ENCODE data around the gene EML5. TPM values are rescaled to one million over a fixed set of nuclear protein-coding genes. Genes with fewer than 3 reads are reported as not detected.

EML5 gene
- total RNA-seq, 1 experiment from 2014 or later = 1.8 TPM

DNA sequence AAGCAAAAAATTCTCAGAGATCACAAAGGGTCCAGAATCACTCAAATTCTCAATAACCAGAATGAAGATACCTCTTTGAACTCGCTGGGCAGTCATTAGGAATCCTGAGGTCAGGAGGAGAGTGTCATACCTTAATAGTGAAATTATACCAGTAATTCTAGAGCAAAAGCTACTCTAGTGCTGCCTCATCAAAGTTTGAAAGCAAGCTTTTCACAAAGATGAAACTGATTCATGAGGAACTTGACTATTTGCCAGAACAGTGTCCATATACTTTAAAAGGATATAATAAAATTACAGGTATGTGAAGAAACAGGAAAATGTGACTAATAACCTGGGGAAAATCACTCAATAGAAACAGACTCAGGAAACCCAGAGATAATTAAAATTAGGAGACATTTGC lies 44.5 kb downstream of the EML5 start:
- Histone ChIP-seq H3K36me3 (ENCODE audit: control insufficient read depth in 1 of 2, insufficient read depth in 2 of 2, low read length in 2 of 2) (no peaks in the 10 kb centered on the region), H3K27ac (ENCODE audit: low read depth, low read length) (no peak overlapping the region), H3K4me1 (ENCODE audit: control insufficient read depth in 1 of 2, insufficient read depth in 2 of 2, low read length in 2 of 2) (no peaks in the 10 kb centered on the region), H3K9me2 (ENCODE audit: insufficient read depth) (no peaks in the 10 kb centered on the region), H4K20me1 (ENCODE audit: insufficient read depth) (no peaks in the 10 kb centered on the region), H3K79me2 (ENCODE audit: insufficient read depth, low read length) (no peaks in the 10 kb centered on the region), H3K9me3 (ENCODE audit: control insufficient read depth in 1 of 2, insufficient read depth in 1 of 2, low read depth in 1 of 2, low read length in 2 of 2) (no peaks in the 10 kb centered on the region), H3K27me3 (ENCODE audit: insufficient read depth, low read length) (no peaks in the 10 kb centered on the region), H3K4me3 (replicated peaks in 1 of 2; ENCODE audit: low read depth in 1 of 2, low read length in 2 of 2) (no peak overlapping the region), H3K9ac (ENCODE audit: low read length) (no peak overlapping the region), H3K4me2 (ENCODE audit: low read length) (no peak overlapping the region), H2AFZ (ENCODE audit: low read depth, low read length, poor library complexity, severe bottlenecking) (no peak overlapping the region)
- TF ChIP-seq JUND (IDR thresholded peaks at IDR 0.05) = no peak
- TF ChIP-seq POLR2A (IDR thresholded peaks at IDR 0.05; ENCODE audit: borderline replicate concordance, extremely low read depth, insufficient read depth, insufficient read length) = no peak
- no peak for TF ChIP-seq YY1 (IDR thresholded peaks at IDR 0.05; ENCODE audit: extremely low read depth, insufficient replicate concordance, low read depth, low read length)
- TF ChIP-seq, protein P1, sequence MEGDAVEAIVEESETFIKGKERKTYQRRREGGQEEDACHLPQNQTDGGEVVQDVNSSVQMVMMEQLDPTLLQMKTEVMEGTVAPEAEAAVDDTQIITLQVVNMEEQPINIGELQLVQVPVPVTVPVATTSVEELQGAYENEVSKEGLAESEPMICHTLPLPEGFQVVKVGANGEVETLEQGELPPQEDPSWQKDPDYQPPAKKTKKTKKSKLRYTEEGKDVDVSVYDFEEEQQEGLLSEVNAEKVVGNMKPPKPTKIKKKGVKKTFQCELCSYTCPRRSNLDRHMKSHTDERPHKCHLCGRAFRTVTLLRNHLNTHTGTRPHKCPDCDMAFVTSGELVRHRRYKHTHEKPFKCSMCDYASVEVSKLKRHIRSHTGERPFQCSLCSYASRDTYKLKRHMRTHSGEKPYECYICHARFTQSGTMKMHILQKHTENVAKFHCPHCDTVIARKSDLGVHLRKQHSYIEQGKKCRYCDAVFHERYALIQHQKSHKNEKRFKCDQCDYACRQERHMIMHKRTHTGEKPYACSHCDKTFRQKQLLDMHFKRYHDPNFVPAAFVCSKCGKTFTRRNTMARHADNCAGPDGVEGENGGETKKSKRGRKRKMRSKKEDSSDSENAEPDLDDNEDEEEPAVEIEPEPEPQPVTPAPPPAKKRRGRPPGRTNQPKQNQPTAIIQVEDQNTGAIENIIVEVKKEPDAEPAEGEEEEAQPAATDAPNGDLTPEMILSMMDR (IDR thresholded peaks at IDR 0.05 in 2 of 3, conservative IDR thresholded peaks at IDR 0.05 in 1 of 3; ENCODE audit: borderline replicate concordance in 1 of 3, insufficient read depth in 1 of 3, low read depth in 2 of 3, low read length in 2 of 3) = no peak
- no peak for TF ChIP-seq CBX3 (IDR thresholded peaks at IDR 0.05; ENCODE audit: low read depth)
- TF ChIP-seq, protein P2, sequence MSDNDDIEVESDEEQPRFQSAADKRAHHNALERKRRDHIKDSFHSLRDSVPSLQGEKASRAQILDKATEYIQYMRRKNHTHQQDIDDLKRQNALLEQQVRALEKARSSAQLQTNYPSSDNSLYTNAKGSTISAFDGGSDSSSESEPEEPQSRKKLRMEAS (IDR thresholded peaks at IDR 0.05) = no peak
- no peak for TF ChIP-seq RAD21 (IDR thresholded peaks at IDR 0.05; ENCODE audit: low read depth)
- no peak for TF ChIP-seq TCF7L2 (IDR thresholded peaks at IDR 0.05; ENCODE audit: borderline replicate concordance, extremely low read depth, insufficient read depth, insufficient read length)
- TF ChIP-seq SIN3A (IDR thresholded peaks at IDR 0.05; ENCODE audit: low read depth) = no peak
- TF ChIP-seq, protein P3, sequence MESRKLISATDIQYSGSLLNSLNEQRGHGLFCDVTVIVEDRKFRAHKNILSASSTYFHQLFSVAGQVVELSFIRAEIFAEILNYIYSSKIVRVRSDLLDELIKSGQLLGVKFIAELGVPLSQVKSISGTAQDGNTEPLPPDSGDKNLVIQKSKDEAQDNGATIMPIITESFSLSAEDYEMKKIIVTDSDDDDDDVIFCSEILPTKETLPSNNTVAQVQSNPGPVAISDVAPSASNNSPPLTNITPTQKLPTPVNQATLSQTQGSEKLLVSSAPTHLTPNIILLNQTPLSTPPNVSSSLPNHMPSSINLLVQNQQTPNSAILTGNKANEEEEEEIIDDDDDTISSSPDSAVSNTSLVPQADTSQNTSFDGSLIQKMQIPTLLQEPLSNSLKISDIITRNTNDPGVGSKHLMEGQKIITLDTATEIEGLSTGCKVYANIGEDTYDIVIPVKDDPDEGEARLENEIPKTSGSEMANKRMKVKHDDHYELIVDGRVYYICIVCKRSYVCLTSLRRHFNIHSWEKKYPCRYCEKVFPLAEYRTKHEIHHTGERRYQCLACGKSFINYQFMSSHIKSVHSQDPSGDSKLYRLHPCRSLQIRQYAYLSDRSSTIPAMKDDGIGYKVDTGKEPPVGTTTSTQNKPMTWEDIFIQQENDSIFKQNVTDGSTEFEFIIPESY (IDR thresholded peaks at IDR 0.05; ENCODE audit: extremely low read depth, insufficient replicate concordance, low read length) = no peak
- no peak for TF ChIP-seq SP1 (IDR thresholded peaks at IDR 0.05; ENCODE audit: low read depth)
- no TSS peak for BruUV-seq (replicated peaks)
- ChIA-PET CTCF (no interaction called here), RAD21 (ENCODE audit: low non-redundant PET in 1 of 2, low total read pairs in 2 of 2, uncharacterized antibody in 2 of 2, unreplicated experiment in 2 of 2) (no interaction called here), POLR2A (no interaction called here)
- intact Hi-C loops (cut with micrococcal nuclease) = no loop called here
- DNase-seq (ENCODE audit: low read depth, low spot score) (no peak), ATAC-seq (no peak)
